ENCODE data around the gene CCDC102A. TPM values are rescaled to one million over a fixed set of nuclear protein-coding genes. Genes with fewer than 3 reads are reported as not detected.

CCDC102A gene
- total RNA-seq, 1 experiment from 2014 or later = 4.5 TPM

DNA sequence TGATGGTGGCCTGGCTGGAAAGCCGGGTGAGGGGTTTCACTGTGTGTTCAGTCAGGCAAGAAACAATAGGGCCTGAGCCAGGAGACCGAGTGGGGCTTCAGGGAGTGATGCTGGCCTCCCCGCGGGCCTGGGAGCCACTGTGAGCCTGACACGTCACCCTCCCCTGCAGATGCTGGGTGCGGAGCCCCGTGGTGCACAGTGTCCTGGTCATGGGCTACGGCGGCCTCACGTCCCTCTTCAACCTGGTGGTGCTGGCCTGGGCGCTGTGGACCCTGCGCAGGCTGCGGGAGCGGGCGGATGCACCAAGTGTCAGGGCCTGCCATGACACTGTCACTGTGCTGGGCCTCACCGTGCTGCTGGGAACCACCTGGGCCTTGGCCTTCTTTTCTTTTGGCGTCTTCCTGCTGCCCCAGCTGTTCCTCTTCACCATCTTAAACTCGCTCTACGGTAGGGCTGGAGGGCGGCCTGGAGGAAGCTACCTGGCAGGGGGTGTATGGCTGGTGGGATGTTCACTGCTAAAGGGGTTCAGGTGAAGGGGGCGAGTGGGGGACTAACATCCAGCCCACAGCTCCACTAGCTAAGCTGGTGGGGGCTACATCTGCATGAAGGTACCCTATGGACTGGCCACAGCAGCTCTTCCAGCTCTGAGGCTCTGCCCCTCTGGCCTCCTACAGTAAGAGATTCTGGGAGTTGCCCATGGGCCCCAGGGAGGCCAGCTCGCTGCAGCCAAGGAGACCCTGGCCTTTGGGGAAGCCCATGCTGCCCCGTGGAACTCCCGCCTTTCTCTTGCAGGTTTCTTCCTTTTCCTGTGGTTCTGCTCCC, 38.5 kb upstream of the CCDC102A start (continued):
- TF ChIP-seq, protein P1, sequence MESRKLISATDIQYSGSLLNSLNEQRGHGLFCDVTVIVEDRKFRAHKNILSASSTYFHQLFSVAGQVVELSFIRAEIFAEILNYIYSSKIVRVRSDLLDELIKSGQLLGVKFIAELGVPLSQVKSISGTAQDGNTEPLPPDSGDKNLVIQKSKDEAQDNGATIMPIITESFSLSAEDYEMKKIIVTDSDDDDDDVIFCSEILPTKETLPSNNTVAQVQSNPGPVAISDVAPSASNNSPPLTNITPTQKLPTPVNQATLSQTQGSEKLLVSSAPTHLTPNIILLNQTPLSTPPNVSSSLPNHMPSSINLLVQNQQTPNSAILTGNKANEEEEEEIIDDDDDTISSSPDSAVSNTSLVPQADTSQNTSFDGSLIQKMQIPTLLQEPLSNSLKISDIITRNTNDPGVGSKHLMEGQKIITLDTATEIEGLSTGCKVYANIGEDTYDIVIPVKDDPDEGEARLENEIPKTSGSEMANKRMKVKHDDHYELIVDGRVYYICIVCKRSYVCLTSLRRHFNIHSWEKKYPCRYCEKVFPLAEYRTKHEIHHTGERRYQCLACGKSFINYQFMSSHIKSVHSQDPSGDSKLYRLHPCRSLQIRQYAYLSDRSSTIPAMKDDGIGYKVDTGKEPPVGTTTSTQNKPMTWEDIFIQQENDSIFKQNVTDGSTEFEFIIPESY (IDR thresholded peaks at IDR 0.05; ENCODE audit: extremely low read depth, insufficient replicate concordance, low read length) = no peak
- TF ChIP-seq CEBPB (IDR thresholded peaks at IDR 0.05; ENCODE audit: low read depth) (no peak), SRF (IDR thresholded peaks at IDR 0.05; ENCODE audit: low read depth) (no peak), FOSL1 (IDR thresholded peaks at IDR 0.05; ENCODE audit: low read depth) (no peak), POLR2A (IDR thresholded peaks at IDR 0.05; ENCODE audit: borderline replicate concordance, extremely low read depth, insufficient read depth, insufficient read length) (no peak), EGR1 (IDR thresholded peaks at IDR 0.05; ENCODE audit: low read depth) (no peak), ZFX (IDR thresholded peaks at IDR 0.05) (no peak), SIN3A (IDR thresholded peaks at IDR 0.05; ENCODE audit: low read depth) (no peak), SP1 (IDR thresholded peaks at IDR 0.05; ENCODE audit: low read depth) (no peak), CBX3 (IDR thresholded peaks at IDR 0.05; ENCODE audit: low read depth) (no peak), YY1 (IDR thresholded peaks at IDR 0.05; ENCODE audit: extremely low read depth, insufficient replicate concordance, low read depth, low read length) (no peak)

DNA sequence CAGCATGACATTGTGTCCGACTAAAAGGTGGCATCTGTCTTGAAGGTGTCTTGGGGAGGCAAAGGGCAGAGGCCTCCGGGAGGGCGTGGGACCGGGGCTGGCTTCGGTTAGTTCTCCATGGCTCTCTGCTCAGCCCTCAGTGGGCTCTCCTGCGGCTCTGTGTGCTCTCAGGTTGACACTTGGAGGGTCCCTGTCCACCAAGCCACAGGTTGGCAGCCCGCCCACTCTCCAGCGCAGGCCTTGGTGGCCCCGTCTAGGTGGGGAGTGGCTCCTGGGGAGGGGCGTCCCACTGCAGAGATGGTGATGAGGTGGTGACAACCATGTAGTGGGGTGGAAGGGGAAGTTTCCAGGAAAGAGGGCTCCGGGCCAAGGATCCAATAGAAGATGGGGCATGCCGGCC, 37.7 kb upstream of the CCDC102A start:
- RAD21 ChIA-PET (ENCODE audit: low non-redundant PET in 1 of 2, low total read pairs in 2 of 2, uncharacterized antibody in 2 of 2, unreplicated experiment in 2 of 2) = no interaction called here
- H3K27ac ChIP-seq (ENCODE audit: low read depth, low read length) = no peak overlapping the region
- no TSS peak for BruUV-seq (replicated peaks)
- no peaks in the 10 kb centered on the region for H3K79me2 ChIP-seq (ENCODE audit: insufficient read depth, low read length)
- no peaks in the 10 kb centered on the region for H3K36me3 ChIP-seq (ENCODE audit: control insufficient read depth in 1 of 2, insufficient read depth in 2 of 2, low read length in 2 of 2)
- no peak overlapping the region for H2AFZ ChIP-seq (ENCODE audit: low read depth, low read length, poor library complexity, severe bottlenecking)
- no peak overlapping the region for H3K4me3 ChIP-seq (replicated peaks in 1 of 2; ENCODE audit: low read depth in 1 of 2, low read length in 2 of 2)
- no peaks in the 10 kb centered on the region for H4K20me1 ChIP-seq (ENCODE audit: insufficient read depth)
- H3K9me2 ChIP-seq (ENCODE audit: insufficient read depth) = no peaks in the 10 kb centered on the region
- DNase-seq (ENCODE audit: low read depth, low spot score) = no peak
- H3K27me3 ChIP-seq (ENCODE audit: insufficient read depth, low read length) = no peaks in the 10 kb centered on the region
- CTCF ChIA-PET = no interaction called here
- POLR2A ChIA-PET = no interaction called here
- ATAC-seq = no peak
- H3K9ac ChIP-seq (ENCODE audit: low read length) = no peak overlapping the region
- no peaks in the 10 kb centered on the region for H3K4me1 ChIP-seq (ENCODE audit: control insufficient read depth in 1 of 2, insufficient read depth in 2 of 2, low read length in 2 of 2)
- no peak overlapping the region for H3K4me2 ChIP-seq (ENCODE audit: low read length)
- intact Hi-C loops (cut with micrococcal nuclease) = no loop called here
- no peaks in the 10 kb centered on the region for H3K9me3 ChIP-seq (ENCODE audit: control insufficient read depth in 1 of 2, insufficient read depth in 1 of 2, low read depth in 1 of 2, low read length in 2 of 2)
- TF ChIP-seq ZNF274 (IDR thresholded peaks at IDR 0.05; ENCODE audit: low read depth, low read length) (no peak), ELF1 (IDR thresholded peaks at IDR 0.05; ENCODE audit: borderline replicate concordance, low read depth) (no peak), TCF7L2 (IDR thresholded peaks at IDR 0.05; ENCODE audit: borderline replicate concordance, extremely low read depth, insufficient read depth, insufficient read length) (no peak), ZFX (IDR thresholded peaks at IDR 0.05) (no peak), SIN3A (IDR thresholded peaks at IDR 0.05; ENCODE audit: low read depth) (no peak), JUND (IDR thresholded peaks at IDR 0.05) (no peak), RAD21 (IDR thresholded peaks at IDR 0.05; ENCODE audit: low read depth) (no peak), EGR1 (IDR thresholded peaks at IDR 0.05; ENCODE audit: low read depth) (no peak), CEBPB (IDR thresholded peaks at IDR 0.05; ENCODE audit: low read depth) (no peak), FOSL1 (IDR thresholded peaks at IDR 0.05; ENCODE audit: low read depth) (no peak), POLR2A (IDR thresholded peaks at IDR 0.05; ENCODE audit: borderline replicate concordance, extremely low read depth, insufficient read depth, insufficient read length) (no peak), SP1 (IDR thresholded peaks at IDR 0.05; ENCODE audit: low read depth) (no peak), CBX3 (IDR thresholded peaks at IDR 0.05; ENCODE audit: low read depth) (no peak), EZH2 (IDR thresholded peaks at IDR 0.05) (no peak)
- TF ChIP-seq, protein P2, sequence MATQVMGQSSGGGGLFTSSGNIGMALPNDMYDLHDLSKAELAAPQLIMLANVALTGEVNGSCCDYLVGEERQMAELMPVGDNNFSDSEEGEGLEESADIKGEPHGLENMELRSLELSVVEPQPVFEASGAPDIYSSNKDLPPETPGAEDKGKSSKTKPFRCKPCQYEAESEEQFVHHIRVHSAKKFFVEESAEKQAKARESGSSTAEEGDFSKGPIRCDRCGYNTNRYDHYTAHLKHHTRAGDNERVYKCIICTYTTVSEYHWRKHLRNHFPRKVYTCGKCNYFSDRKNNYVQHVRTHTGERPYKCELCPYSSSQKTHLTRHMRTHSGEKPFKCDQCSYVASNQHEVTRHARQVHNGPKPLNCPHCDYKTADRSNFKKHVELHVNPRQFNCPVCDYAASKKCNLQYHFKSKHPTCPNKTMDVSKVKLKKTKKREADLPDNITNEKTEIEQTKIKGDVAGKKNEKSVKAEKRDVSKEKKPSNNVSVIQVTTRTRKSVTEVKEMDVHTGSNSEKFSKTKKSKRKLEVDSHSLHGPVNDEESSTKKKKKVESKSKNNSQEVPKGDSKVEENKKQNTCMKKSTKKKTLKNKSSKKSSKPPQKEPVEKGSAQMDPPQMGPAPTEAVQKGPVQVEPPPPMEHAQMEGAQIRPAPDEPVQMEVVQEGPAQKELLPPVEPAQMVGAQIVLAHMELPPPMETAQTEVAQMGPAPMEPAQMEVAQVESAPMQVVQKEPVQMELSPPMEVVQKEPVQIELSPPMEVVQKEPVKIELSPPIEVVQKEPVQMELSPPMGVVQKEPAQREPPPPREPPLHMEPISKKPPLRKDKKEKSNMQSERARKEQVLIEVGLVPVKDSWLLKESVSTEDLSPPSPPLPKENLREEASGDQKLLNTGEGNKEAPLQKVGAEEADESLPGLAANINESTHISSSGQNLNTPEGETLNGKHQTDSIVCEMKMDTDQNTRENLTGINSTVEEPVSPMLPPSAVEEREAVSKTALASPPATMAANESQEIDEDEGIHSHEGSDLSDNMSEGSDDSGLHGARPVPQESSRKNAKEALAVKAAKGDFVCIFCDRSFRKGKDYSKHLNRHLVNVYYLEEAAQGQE (IDR thresholded peaks at IDR 0.05; ENCODE audit: low read depth) = no peak

All from HCT116 (cell line).